T-helper 2 cell treated with Interferon-gamma antibody and Interleukin-4, amounts not matched to agents 100 ng/mL and 5 ng/mL, for 36 hours (primary cell): Measurements from ENCODE around the gene NLGN1. TPM values are rescaled to one million over a fixed set of nuclear protein-coding genes. Genes with fewer than 3 reads are reported as not detected.

Source experiments
- intact Hi-C: fragments of 100-400 bp; cut with micrococcal nuclease; formaldehyde crosslinking; loops from one replicate; pipeline ENCODE4 v1.15.1; 2023
- total RNA-seq: library from RNA; stranded (reverse); gene quantifications from 2 replicates; pipeline ENCODE4 v1.2.3, GENCODE V29; 2022

The NLGN1 gene
- total RNA-seq, 1 donor from 2014 or later, result not detected

GRCh38 chr3:174325171-174325570 lies 927.6 kb downstream of the NLGN1 start:
- intact Hi-C loops, result no loop called here

GRCh38 chr3:174325834-174326700 lies 928.5 kb downstream of the NLGN1 start:
- intact Hi-C loops, result no loop called here

- intact Hi-C loops, result no loop called here
These were observed 931.8 kb downstream of the NLGN1 start for GRCh38 chr3:174329321-174329720.

GRCh38 chr3:174330303-174330702 lies 932.8 kb downstream of the NLGN1 start:
- intact Hi-C loops, result no loop called here

- intact Hi-C loops, result no loop called here
These were observed 933.7 kb downstream of the NLGN1 start for GRCh38 chr3:174331095-174331800.

GRCh38 chr3:174332391-174332790 lies 934.8 kb downstream of the NLGN1 start:
- intact Hi-C loops, result no loop called here

- intact Hi-C loops, result no loop called here
These were observed 936.1 kb downstream of the NLGN1 start for GRCh38 chr3:174333640-174334039.

- intact Hi-C loops, result no loop called here
These were observed 936.6 kb downstream of the NLGN1 start for GRCh38 chr3:174334111-174334510.

GRCh38 chr3:174335324-174335723 lies 937.8 kb downstream of the NLGN1 start:
- intact Hi-C loops, result no loop called here

- intact Hi-C loops, result no loop called here
These were observed 938.4 kb downstream of the NLGN1 start for GRCh38 chr3:174335910-174336309.
